GM12878 (cell line): ENCODE results near the gene RAB44. TPM values are rescaled to one million over a fixed set of nuclear protein-coding genes. Genes with fewer than 3 reads are reported as not detected.

Experiments
- ASH2L ChIP-seq: fragments of 300-600, 200-600 bp; sonication (generic); IDR thresholded peaks from 2 replicates; pipeline ENCODE4 v1.6.1; 2017; ENCODE audit warnings: low read depth, mild to moderate bottlenecking, borderline replicate concordance
- ATF7 ChIP-seq: fragments of 450-650 bp; IDR thresholded peaks from 2 replicates; pipeline ENCODE4 v1.6.1; 2016; ENCODE audit warnings: low read depth, mild to moderate bottlenecking
- BCL11A ChIP-seq: IDR thresholded peaks from 2 replicates; pipeline ENCODE4 v1.6.1; 2011; ENCODE audit warnings: low read depth, low read length
- BRCA1 ChIP-seq: IDR thresholded peaks from 2 replicates; pipeline ENCODE4 v1.6.1; 2011; ENCODE audit warnings: low read depth, low read length, improper control_type of control experiment
- CEBPB ChIP-seq, 2 experiments: fragments of 150-350 bp in 1 of 2; IDR thresholded peaks; 2 replicates each; pipeline ENCODE4 v1.6.1; 2012 to 2014; ENCODE audit warnings: low read depth in 2 of 2, low read length in 2 of 2, borderline replicate concordance in 1 of 2, inconsistent platforms in 1 of 2
- FOXK2 ChIP-seq: fragments of 450-650 bp; IDR thresholded peaks from 2 replicates; pipeline ENCODE4 v1.6.1; 2017; ENCODE audit warnings: mild to moderate bottlenecking, moderate library complexity
- IKZF1 ChIP-seq: fragments of 450-650 bp; conservative IDR thresholded peaks from 2 replicates; pipeline ENCODE4 v1.6.1; 2017; ENCODE audit warnings: antibody characterized with exemption, mild to moderate bottlenecking
- IKZF2 ChIP-seq, 2 experiments: fragments of 450-650 bp; IDR thresholded peaks; 2 replicates each; pipeline ENCODE4 v1.6.1; 2017; ENCODE audit warnings: mild to moderate bottlenecking in 2 of 2, moderate library complexity in 2 of 2
- KDM1A ChIP-seq: fragments of 200-600 bp; sonication (generic); IDR thresholded peaks from 2 replicates; pipeline ENCODE4 v1.6.1; 2016; ENCODE audit warnings: borderline replicate concordance
- NBN ChIP-seq: fragments of 450-650 bp; IDR thresholded peaks from 2 replicates; pipeline ENCODE4 v1.6.1; 2016
- RB1 ChIP-seq: fragments of 450-650 bp; formaldehyde crosslinking; IDR thresholded peaks from 2 replicates; pipeline ENCODE4 v1.6.1; 2017; ENCODE audit warnings: mild to moderate bottlenecking, borderline replicate concordance
- SMARCA5 ChIP-seq: fragments of 450-650 bp; IDR thresholded peaks from 2 replicates; pipeline ENCODE4 v1.6.1; 2017; ENCODE audit warnings: mild to moderate bottlenecking
- STAT3 ChIP-seq: IDR thresholded peaks from 2 replicates; pipeline ENCODE4 v1.6.1; 2011; ENCODE audit warnings: low read depth, low read length, improper control_type of control experiment
- YY1 ChIP-seq: IDR thresholded peaks from 2 replicates; pipeline ENCODE4 v1.6.1; 2011; ENCODE audit warnings: low read depth, mild to moderate bottlenecking, low read length
- ZBED1 ChIP-seq: IDR thresholded peaks from 2 replicates; pipeline ENCODE4 v1.6.1; 2016; ENCODE audit warnings: borderline replicate concordance
- ZNF207 ChIP-seq: fragments of 450-650 bp; IDR thresholded peaks from 2 replicates; pipeline ENCODE4 v1.6.1; 2014; ENCODE audit warnings: antibody characterized with exemption, mild to moderate bottlenecking, borderline replicate concordance
- ZNF384 ChIP-seq: IDR thresholded peaks from 2 replicates; pipeline ENCODE4 v1.6.1; 2012; ENCODE audit warnings: low read depth, mild to moderate bottlenecking, low read length, improper control_type of control experiment, borderline replicate concordance
- polyA plus RNA-seq, 11 experiments: library from polyadenylated mRNA; depleted of rRNA in 4 of 11; unstranded in 6 of 11; stranded (reverse) in 5 of 11; fragments of >200 nt; fragmentation: Nextera tagmentation in 4 of 11; fragmentation: Illumina TruSeq in 1 of 11; extraction: Ambion mirVana in 4 of 11; extraction: Trizol in 1 of 11; gene quantifications; 1 replicate in 1 of 11; 2 replicates in 10 of 11; pipeline versions ENCODE4 v1.2.1 to v1.2.3, GENCODE V29; 2011 to 2016; ENCODE audit warnings: inconsistent platforms in 2 of 11, missing spikeins in 2 of 11, low read depth in 1 of 11
- total RNA-seq, 4 experiments: library from RNA; depleted of rRNA in 3 of 4; stranded (reverse); fragments of >200 nt in 3 of 4; fragmentation: Illumina TruSeq in 1 of 4; extraction: Trizol in 1 of 4; gene quantifications; 2 replicates each; pipeline versions ENCODE4 v1.2.1 to v1.2.3, GENCODE V29; 2013 to 2021
- TF ChIP-seq, protein P1 (sequence below): fragments of 150-350 bp; IDR thresholded peaks from 2 replicates; pipeline ENCODE4 v1.6.1; 2016; ENCODE audit warnings: low read depth, low read length
- TF ChIP-seq, protein P2 (sequence below): fragments of 450-650 bp; IDR thresholded peaks from 2 replicates; pipeline ENCODE4 v1.6.1; 2014; ENCODE audit warnings: mild to moderate bottlenecking
- TF ChIP-seq, protein P3 (sequence below): IDR thresholded peaks from 2 replicates; pipeline ENCODE4 v1.6.1; 2011; ENCODE audit warnings: low read depth, low read length, improper control_type of control experiment, borderline replicate concordance
- TF ChIP-seq, protein P4 (sequence below): fragments of 450-650 bp; conservative IDR thresholded peaks from 2 replicates; pipeline ENCODE4 v1.6.1; 2017; ENCODE audit warnings: mild to moderate bottlenecking, moderate library complexity
- TF ChIP-seq, protein P5 (sequence below): fragments of 450-650 bp; IDR thresholded peaks from 2 replicates; pipeline ENCODE4 v1.6.1; 2017; ENCODE audit warnings: low read depth, mild to moderate bottlenecking, moderate library complexity

The RAB44 gene
- total and polyA plus RNA-seq, 10 of the 15 experiments (the other 5 are each of a cell fraction or from before 2014, with no cell fraction given): 0.01 to 0.08 (median 0.05) TPM; not detected in 2

DNA sequence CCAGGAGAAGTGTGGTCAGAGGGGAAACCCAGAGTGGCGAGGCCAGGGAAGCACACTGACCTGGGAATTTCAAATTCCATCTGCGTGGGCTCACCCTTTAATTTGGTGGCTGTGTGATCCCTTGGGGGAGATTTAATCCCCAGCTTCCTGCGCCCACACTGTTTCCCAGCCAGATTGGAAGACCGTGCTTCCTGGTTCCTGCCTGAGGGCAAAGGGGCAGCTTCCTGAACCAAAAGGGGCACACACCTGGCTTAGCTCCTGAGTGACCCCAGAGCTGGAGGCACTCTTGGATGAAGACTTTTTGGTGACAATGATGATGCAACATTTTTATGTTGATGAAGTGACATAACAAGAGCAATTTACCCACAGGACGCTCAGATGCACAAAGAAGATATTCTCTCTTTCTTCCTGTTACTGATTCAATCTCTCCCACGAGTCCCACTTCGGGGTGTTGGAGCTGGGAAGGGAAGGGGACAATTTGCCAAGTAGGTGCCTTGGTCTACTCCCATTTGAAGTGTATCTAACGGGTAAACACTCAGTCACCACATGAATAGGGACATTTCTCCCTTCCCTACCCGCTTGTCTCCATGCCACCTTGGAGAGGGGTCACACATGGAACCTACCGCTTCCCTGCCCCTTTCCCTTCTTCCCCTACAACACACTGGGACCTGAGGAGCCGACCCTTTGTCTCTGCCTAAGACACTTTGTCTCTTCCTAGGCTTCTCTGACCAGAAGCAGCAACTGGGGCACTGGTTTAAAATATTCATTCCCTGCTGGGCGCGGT lies 47.7 kb upstream of the RAB44 start (continued):
- TF ChIP-seq, protein P1, sequence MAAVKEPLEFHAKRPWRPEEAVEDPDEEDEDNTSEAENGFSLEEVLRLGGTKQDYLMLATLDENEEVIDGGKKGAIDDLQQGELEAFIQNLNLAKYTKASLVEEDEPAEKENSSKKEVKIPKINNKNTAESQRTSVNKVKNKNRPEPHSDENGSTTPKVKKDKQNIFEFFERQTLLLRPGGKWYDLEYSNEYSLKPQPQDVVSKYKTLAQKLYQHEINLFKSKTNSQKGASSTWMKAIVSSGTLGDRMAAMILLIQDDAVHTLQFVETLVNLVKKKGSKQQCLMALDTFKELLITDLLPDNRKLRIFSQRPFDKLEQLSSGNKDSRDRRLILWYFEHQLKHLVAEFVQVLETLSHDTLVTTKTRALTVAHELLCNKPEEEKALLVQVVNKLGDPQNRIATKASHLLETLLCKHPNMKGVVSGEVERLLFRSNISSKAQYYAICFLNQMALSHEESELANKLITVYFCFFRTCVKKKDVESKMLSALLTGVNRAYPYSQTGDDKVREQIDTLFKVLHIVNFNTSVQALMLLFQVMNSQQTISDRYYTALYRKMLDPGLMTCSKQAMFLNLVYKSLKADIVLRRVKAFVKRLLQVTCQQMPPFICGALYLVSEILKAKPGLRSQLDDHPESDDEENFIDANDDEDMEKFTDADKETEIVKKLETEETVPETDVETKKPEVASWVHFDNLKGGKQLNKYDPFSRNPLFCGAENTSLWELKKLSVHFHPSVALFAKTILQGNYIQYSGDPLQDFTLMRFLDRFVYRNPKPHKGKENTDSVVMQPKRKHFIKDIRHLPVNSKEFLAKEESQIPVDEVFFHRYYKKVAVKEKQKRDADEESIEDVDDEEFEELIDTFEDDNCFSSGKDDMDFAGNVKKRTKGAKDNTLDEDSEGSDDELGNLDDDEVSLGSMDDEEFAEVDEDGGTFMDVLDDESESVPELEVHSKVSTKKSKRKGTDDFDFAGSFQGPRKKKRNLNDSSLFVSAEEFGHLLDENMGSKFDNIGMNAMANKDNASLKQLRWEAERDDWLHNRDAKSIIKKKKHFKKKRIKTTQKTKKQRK: no peak
- no peak for TF ChIP-seq STAT3
- peak; percentile 60; the same call in 1 of the 2 replicates for TF ChIP-seq IKZF1
- peak; percentile 16 to 36; a peak in 2 of 4 replicates for TF ChIP-seq IKZF2 (IDR thresholded peaks at IDR 0.05)
- no peak for TF ChIP-seq KDM1A
- TF ChIP-seq ATF7: peak; percentile 24; the same call in 1 of the 2 replicates
- TF ChIP-seq CEBPB (IDR thresholded peaks at IDR 0.05; ENCODE audit: borderline replicate concordance in 1 of 2, low read depth in 2 of 2, low read length in 2 of 2): peak in 1 of 2 experiments; percentile 34; a peak in 1 of 4 replicates
- TF ChIP-seq FOXK2: no peak
- TF ChIP-seq SMARCA5: no peak
- TF ChIP-seq ZNF384: no peak
- no peak for TF ChIP-seq ZNF207
- TF ChIP-seq, protein P2, sequence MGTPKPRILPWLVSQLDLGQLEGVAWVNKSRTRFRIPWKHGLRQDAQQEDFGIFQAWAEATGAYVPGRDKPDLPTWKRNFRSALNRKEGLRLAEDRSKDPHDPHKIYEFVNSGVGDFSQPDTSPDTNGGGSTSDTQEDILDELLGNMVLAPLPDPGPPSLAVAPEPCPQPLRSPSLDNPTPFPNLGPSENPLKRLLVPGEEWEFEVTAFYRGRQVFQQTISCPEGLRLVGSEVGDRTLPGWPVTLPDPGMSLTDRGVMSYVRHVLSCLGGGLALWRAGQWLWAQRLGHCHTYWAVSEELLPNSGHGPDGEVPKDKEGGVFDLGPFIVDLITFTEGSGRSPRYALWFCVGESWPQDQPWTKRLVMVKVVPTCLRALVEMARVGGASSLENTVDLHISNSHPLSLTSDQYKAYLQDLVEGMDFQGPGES: no peak
- TF ChIP-seq, protein P3, sequence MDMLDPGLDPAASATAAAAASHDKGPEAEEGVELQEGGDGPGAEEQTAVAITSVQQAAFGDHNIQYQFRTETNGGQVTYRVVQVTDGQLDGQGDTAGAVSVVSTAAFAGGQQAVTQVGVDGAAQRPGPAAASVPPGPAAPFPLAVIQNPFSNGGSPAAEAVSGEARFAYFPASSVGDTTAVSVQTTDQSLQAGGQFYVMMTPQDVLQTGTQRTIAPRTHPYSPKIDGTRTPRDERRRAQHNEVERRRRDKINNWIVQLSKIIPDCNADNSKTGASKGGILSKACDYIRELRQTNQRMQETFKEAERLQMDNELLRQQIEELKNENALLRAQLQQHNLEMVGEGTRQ: no peak
- no peak for TF ChIP-seq ZBED1
- TF ChIP-seq RB1: no peak
- TF ChIP-seq, protein P4, sequence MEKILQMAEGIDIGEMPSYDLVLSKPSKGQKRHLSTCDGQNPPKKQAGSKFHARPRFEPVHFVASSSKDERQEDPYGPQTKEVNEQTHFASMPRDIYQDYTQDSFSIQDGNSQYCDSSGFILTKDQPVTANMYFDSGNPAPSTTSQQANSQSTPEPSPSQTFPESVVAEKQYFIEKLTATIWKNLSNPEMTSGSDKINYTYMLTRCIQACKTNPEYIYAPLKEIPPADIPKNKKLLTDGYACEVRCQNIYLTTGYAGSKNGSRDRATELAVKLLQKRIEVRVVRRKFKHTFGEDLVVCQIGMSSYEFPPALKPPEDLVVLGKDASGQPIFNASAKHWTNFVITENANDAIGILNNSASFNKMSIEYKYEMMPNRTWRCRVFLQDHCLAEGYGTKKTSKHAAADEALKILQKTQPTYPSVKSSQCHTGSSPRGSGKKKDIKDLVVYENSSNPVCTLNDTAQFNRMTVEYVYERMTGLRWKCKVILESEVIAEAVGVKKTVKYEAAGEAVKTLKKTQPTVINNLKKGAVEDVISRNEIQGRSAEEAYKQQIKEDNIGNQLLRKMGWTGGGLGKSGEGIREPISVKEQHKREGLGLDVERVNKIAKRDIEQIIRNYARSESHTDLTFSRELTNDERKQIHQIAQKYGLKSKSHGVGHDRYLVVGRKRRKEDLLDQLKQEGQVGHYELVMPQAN: no peak
- no peak for TF ChIP-seq NBN
- TF ChIP-seq BCL11A: no peak
- TF ChIP-seq BRCA1: no peak
- TF ChIP-seq, protein P5, sequence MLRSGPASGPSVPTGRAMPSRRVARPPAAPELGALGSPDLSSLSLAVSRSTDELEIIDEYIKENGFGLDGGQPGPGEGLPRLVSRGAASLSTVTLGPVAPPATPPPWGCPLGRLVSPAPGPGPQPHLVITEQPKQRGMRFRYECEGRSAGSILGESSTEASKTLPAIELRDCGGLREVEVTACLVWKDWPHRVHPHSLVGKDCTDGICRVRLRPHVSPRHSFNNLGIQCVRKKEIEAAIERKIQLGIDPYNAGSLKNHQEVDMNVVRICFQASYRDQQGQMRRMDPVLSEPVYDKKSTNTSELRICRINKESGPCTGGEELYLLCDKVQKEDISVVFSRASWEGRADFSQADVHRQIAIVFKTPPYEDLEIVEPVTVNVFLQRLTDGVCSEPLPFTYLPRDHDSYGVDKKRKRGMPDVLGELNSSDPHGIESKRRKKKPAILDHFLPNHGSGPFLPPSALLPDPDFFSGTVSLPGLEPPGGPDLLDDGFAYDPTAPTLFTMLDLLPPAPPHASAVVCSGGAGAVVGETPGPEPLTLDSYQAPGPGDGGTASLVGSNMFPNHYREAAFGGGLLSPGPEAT: 0 out of 2 replicates have a peak, but pooled peaks have one; percentile 18
- TF ChIP-seq ASH2L: no peak
- TF ChIP-seq YY1: no peak
